ENCODE results near the gene TCF3.
A peak's percentile ranks its signal among the peaks of the same experiment; 100 is the strongest.
"Not testable (repeated sequence)": the region's sequence is repeated elsewhere in the genome, so short reads cannot be mapped to it uniquely, and the experiment has no call there.

Gene TCF3

GRCh38 chr19:1651568-1652291 is 685 bp downstream of the TCF3 start:
- no peak for DNase-seq (ENCODE audit: low read depth in 2 of 2)

- peak; percentile 47 to 57 for DNase-seq (ENCODE audit: low read depth in 2 of 2)
Measured at GRCh38 chr19:1650650-1651567, 1.5 kb downstream of the TCF3 start.

DNA sequence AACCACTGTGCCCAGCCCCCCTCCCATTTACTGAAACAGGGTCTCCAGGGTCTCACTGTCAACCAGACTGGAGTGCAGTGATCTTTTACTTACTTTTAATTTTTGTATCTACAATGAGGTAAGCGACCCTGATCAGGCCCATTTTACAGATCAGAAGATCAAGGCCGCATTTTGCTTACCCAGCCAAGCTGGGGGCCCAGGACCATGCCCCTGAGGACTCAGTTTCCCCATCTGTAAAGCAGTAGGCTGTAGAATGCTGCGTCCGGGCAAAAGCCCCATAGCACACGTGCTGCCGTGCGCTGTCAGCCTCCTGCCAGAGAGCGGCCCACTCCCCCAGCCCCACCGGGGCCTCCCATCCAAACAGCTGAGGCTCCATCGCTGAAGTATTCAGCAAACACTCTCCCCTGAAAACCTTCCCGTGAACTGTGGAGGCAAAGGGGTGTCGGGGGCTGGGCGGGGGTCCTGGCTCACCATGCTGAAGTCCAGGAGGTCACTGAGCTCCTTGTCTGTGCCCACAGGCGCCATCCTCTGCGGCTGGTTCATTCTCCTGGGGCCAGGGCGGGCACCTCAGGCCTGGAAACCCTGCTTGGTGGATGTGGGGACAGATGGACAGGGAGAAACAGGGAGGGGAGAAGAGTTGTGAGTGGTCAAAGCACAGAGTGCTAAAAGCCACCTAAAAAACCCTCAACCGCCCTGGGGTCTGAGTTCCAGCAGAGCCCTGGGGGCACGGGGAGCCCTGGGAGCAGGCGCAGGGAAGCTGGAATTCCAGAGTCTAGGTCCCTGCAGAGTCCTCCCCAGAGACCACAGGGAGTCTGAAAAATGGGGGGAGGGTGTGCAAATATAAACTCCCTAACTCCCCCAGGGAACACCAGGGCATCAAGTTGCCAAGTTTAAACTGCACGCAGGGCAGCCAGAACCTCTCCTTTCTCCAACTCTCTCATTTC is 2.4 kb downstream of the TCF3 start:
- DNase-seq (ENCODE audit: low read depth in 2 of 2), result no peak

GRCh38 chr19:1648920-1649541 is 3.4 kb downstream of the TCF3 start:
- DNase-seq (ENCODE audit: low read depth in 2 of 2), result no peak

- DNase-seq (ENCODE audit: low read depth in 2 of 2), result no peak
Measured at GRCh38 chr19:1648459-1648849, 4.0 kb downstream of the TCF3 start.

DNA sequence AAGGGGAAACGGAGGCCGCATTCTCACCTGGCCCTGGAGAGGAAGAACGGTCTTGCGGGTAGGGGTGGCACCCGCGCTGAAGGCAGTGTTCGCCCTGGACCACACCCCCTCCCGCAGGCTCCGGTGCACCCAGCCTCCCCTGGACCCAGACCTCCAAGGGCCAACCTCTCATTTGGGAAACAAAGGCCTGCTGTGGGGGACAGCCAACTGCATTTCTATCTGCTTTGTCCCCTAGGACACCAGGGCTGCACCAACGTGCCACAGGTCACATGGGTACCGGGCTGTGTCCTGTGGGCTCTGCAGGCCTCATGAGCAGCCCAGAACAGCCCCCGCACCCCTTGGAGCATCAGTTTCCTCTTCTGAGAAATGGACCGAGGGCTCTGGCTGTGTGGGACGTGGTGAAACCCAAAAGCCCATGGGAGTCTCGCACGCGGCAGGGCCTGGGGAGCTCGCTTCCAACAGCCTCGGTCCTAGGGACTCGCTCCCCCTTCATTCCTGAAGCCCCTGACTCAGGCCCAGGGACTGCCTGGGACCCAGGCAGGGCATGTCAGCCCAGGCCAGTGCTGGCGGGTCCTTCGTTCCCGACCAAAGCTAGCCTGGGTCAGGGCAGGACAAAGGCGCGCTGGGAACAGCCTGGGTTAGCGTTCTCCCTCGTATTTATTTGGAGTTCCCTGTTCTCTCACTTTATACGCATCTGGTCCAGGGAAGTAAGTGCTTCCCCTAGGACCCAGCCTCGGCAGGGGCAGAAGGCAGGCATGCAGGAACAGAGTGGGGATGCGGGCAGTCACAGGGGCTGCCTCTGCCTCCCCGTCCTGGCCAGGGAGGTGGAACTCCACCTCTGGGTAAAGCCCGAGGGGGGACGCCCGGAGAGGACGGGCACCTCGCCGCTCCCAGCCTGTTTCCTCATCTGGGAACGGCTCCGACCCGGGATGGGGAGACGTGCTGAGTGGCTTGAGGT is 4.6 kb downstream of the TCF3 start:
- DNase-seq (ENCODE audit: low read depth in 2 of 2), result no peak

DNA sequence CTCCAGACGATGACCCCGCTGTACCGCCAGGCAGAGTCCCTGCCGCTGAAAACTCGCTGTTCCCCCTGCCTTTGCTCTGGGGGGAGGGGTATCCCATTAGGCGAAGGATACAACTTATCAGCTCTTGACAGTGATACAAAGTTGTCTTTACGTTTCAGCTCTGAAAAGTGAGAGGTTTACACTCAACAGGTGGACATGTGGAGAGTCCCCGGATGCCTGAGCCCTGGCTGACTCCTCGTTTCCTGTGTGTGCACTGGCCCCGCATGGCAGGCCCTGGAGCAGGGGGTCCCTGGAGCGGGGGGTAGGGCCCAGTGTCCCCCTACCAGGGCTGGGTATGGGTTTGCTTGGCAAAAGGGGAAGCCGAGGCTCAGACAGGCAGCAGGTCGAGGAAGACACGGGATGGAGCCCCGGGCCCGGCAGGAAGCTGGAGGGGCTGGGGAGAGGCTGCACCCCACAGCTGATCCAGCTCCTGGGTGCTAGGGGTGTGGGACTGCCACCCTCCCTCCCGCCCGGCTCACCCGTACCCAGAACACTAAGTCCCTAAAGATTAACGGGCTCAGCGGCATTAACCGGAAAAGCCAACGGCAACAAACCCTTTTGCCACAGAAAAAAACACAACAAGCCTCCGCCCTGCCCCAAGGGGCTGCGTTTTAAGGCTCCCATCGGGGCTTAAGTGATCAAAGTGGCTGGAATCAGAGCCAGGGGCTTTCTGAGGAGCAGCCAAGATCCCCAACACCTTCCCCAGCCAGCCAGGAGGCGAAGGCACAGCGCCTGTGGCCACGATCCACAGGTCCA is 5.6 kb downstream of the TCF3 start:
- no peak for DNase-seq (ENCODE audit: low read depth in 2 of 2)

DNA sequence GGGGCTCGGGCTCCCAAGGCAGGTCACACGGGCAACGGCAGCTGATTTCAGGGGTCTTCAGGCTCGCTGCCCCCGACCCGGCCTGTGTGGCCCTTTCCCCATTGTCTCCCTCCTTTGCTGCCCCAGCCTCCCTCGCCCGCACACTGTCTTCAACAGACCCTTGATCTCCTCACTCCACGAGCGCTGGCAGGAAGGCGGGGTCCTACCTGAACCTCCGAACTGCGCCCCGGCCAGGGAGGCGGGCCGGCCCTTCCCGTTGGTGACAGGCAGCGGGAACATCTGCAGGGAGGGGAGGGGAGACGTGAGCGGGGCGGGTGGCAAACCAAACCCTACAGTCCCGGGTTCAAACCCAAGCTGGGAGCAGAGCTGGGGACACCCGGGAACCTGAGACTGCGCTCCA is 6.3 kb downstream of the TCF3 start:
- no peak for DNase-seq (ENCODE audit: low read depth in 2 of 2)

DNA sequence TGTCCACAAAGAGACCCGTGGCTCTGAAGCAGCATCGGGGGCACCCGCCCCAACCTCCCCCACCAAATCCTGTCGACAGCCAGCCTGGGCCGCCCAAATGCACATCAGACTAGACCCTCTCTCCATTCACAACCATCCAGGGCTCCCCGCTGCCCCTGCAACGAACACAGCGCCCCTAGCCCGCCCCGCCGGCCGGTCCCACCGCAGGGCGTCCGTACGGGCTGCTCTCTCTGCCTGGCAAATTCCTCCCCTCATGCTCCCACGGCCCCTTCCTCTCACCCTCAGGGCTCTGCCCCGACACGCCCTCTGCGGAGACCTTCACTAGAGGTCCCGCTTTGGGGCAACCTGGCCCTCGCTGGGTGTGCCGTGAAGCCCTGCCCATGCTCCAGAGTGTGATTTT is 7.1 kb downstream of the TCF3 start:
- no peak for DNase-seq (ENCODE audit: low read depth in 2 of 2)

DNA sequence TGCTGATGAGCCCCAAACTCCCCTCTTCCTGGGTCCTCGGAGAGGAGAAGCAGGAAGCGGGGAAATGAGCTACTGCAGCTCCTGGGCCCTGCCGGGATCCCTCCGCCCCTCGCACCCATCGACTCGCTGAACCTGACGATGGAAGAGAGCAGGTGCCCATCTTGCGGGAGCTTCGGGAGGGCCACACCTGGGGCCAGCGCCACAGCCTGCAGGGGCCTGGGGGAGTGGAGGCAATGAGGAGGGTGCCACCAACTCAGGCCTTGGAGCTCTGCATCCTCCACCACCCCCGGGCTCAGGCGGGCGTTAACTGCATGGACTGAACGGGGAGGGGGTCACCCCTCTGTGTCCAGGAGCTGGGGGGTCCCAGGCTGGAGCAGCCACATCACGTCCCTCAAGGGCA is 8.3 kb downstream of the TCF3 start:
- no peak for DNase-seq (ENCODE audit: low read depth in 2 of 2)

- DNase-seq (ENCODE audit: low read depth in 2 of 2), result not testable (repeated sequence)
Measured at GRCh38 chr19:1640893-1641448, 11.4 kb downstream of the TCF3 start.

DNA sequence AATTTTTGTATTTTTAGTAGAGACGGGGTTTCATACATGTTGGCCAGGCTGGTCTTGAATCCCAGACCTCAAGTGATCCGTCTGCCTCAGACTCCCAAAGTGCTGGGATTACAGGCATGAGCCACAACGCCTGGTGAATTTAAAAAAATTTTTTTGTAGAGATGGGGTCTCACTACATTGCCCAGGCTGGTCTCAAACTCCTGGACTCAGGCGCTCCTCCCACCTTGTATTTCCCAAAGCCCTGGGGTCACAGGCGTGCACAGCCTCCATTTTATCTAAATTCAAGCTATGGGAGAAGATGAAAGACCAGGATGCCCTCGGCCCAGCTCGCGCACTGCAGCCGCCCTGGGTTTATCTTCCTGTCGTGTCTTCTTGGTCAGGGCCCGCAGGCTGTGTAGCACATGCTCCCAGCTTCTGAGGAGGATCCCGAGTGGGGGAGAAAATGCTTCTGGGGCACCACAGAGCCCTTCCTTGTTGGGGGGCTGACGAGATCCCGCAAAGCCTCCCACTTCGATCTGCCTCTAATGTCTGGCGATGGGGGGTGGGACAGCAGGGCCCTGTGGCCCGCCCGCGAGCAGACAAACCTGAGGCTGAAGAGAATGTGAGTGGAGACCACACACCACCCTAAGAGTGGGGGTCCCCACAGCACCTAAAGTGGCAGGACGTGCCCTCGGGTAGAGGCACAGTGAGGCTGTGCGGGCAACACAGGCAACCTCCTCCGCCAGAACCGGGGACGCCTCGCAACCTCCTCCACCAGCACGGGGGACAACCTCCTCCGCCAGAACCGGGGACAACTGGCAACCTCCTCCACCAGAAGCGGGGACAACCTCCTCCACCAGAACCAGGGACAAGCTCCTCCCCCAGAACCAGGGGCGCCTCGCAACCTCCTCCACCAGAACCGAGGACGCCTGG is 15.8 kb downstream of the TCF3 start:
- DNase-seq (ENCODE audit: low read depth in 2 of 2), result no peak

DNA sequence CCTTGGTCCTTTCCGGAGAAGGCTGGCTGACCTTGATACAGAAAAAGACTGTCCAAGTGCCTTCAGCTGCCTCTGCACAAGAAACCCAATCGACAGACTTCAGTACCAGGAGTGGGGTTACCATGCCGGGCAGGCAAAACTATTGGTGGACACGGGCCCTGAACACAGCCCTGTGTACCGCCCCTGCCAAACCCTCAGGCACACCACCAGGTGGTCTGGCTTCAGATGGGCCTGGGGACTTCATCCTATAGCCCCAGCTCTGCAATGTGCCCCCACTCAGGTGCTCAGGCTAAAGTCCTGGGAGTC is 17.5 kb downstream of the TCF3 start:
- no peak for DNase-seq (ENCODE audit: low read depth in 2 of 2)

GRCh38 chr19:1634242-1634937 is 18.0 kb downstream of the TCF3 start:
- no peak for DNase-seq (ENCODE audit: low read depth in 2 of 2)

DNA sequence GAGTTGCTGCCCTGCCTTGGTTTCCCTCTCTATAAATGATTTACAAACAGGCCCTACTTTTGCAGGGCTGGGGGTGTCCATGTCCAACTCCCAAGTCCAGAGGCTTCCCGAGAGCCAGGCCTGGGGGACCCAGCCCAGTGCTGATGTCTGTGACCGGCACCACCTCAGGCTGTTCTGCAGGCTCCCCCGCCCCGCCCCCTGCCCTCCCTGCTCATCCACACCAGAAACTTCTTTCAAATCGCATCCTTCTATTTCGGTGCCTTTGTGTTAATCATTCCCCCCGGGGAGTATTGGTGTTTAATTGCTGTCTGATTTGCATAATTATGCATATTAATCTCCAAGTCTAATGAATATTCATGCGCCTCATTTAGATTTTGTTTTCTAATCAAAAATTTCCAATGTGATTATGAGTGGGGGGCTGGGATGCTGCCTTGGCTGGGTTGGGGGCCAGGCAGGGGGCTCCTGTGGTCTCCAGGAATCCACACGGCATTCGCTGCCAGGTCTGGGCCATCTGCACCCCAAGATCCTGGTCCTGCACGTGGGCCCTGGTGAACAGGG is 19.1 kb downstream of the TCF3 start:
- DNase-seq (ENCODE audit: low read depth in 2 of 2), result no peak

DNA sequence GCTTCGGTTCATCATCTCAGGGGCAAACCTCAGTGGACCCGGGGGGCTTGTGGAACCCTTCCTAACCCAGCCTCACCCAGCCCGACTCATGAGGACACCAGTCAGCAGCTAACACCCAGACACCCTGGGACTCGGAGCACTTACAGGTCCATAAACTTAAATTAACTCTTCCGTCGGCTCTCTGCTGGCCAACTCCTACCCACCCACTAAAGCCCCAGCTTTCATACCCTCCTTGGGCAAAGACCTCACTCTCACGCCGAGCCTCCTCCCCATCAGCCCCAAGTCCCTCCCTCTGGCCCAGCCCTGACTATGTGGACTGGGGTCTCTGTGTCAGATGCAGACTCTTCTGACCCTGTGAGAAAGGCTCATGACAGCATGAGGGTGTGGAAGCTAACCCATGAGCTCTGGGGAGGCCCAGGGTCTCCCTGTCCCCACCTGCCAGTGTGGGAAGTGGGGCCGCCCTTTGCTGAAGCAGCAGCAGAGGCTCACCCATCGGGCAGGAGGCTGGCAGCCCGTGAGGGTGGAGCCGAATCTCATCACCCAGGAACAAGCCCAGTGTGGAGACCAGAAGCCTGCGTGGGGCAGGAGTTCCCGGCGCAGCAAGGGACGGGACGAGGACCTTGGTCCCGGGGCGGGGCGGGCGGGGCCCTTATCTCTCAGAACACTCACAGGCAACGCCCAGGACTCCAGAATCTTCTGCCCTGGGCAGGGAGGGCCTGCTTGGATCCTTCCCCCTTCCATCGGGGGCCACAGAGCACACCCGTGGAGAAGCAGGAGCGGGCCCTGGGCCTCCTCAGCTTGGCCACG is 19.8 kb downstream of the TCF3 start:
- no peak for DNase-seq (ENCODE audit: low read depth in 2 of 2)

All from activated CD8-positive, alpha-beta memory T cell treated with anti-CD3 and anti-CD28 coated beads for 4 hours (primary cell).